ENCODE data around the gene NOG.

NOG gene

GRCh38 chr17:56593646-56594319 is at the start of gene NOG:
Gene NOG, plus strand, starts transcription at chr17:56593699. Its CDS starts 525 bp downstream, at chr17:56594224.
- peak; percentile 47 for DNase-seq

GRCh38 chr17:56545106-56545505 is 48.4 kb upstream of the NOG start:
- DNase-seq, result no peak

- DNase-seq, result no peak
These were observed 47.6 kb upstream of the NOG start for GRCh38 chr17:56545930-56546329.

- DNase-seq, result no peak
These were observed 44.8 kb upstream of the NOG start for GRCh38 chr17:56548661-56549060.

GRCh38 chr17:56549501-56549900 is 44.0 kb upstream of the NOG start:
- DNase-seq, result no peak

- no peak for DNase-seq
These were observed 35.8 kb upstream of the NOG start for GRCh38 chr17:56557682-56558081.

GRCh38 chr17:56558088-56558487 is 35.4 kb upstream of the NOG start:
- DNase-seq, result no peak

GRCh38 chr17:56570199-56570598 is 23.3 kb upstream of the NOG start:
- no peak for DNase-seq

GRCh38 chr17:56571456-56571855 is 22.0 kb upstream of the NOG start:
- DNase-seq, result no peak

- DNase-seq, result no peak
These were observed 16.2 kb upstream of the NOG start for GRCh38 chr17:56577190-56577842.

GRCh38 chr17:56577843-56578204 is 15.7 kb upstream of the NOG start:
- no peak for DNase-seq

GRCh38 chr17:56581635-56582627 is 11.6 kb upstream of the NOG start:
- DNase-seq, result no peak

GRCh38 chr17:56583772-56584171 is 9.7 kb upstream of the NOG start:
- no peak for DNase-seq

- DNase-seq, result no peak
These were observed 6.2 kb upstream of the NOG start for GRCh38 chr17:56587298-56587697.

- DNase-seq, result peak; percentile 40
These were observed 913 bp upstream of the NOG start for GRCh38 chr17:56592487-56593085.

GRCh38 chr17:56593086-56593645 is 333 bp upstream of the NOG start:
- DNase-seq, result peak; percentile 47

GRCh38 chr17:56594320-56595107 is 1.0 kb downstream of the NOG start:
- peak; percentile 4 for DNase-seq

GRCh38 chr17:56595108-56595418 is 1.6 kb downstream of the NOG start:
- DNase-seq, result no peak

GRCh38 chr17:56595831-56596690 is 2.6 kb downstream of the NOG start:
- DNase-seq, result peak; percentile 4

- DNase-seq, result no peak
These were observed 3.4 kb downstream of the NOG start for GRCh38 chr17:56596691-56597494.

Data from NCI-H1092 (cell line).